ACC112 (cell line): ENCODE data around the gene RBM8A.

Experiments
- H2AFZ ChIP-seq: fragments of 200-600 bp; sonication (generic); one replicate; pipeline ENCODE4 v1.6.0; 2017; ENCODE audit warnings: antibody characterized with exemption, low read length; ENCODE audit not compliant: unreplicated experiment
- H3K27ac ChIP-seq: fragments of 200-600 bp; sonication (generic); 2 replicates; pipeline ENCODE4 v1.5.1; 2014; ENCODE audit warnings: low read depth, mild to moderate bottlenecking, antibody characterized with exemption, low read length, moderate library complexity
- H3K27me3 ChIP-seq: fragments of 200-600 bp; sonication (generic); 2 replicates; pipeline ENCODE4 v1.6.1; 2014; ENCODE audit warnings: mild to moderate bottlenecking, antibody characterized with exemption, low read length, moderate library complexity, mixed read lengths; ENCODE audit not compliant: insufficient read depth
- H3K36me3 ChIP-seq: fragments of 200-600 bp; sonication (generic); 2 replicates; pipeline ENCODE4 v1.6.1; 2016; ENCODE audit warnings: mild to moderate bottlenecking, antibody characterized with exemption, low read length, moderate library complexity, mixed read lengths; ENCODE audit not compliant: insufficient read depth
- H3K4me1 ChIP-seq: fragments of 200-600 bp; sonication (generic); one replicate; pipeline ENCODE4 v1.6.1; 2016; ENCODE audit warnings: low read length, mixed read lengths; ENCODE audit not compliant: insufficient read depth, unreplicated experiment, control insufficient read depth
- H3K4me3 ChIP-seq: fragments of 200-600 bp; sonication (generic); 2 replicates; pipeline ENCODE4 v1.5.1; 2014; ENCODE audit warnings: mild to moderate bottlenecking, low read depth, low read length
- H3K79me2 ChIP-seq: fragments of 200-600 bp; sonication (generic); one replicate; pipeline ENCODE4 v1.6.0; 2016; ENCODE audit warnings: low read length; ENCODE audit not compliant: control insufficient read depth, unreplicated experiment, insufficient read depth

The RBM8A gene

DNA sequence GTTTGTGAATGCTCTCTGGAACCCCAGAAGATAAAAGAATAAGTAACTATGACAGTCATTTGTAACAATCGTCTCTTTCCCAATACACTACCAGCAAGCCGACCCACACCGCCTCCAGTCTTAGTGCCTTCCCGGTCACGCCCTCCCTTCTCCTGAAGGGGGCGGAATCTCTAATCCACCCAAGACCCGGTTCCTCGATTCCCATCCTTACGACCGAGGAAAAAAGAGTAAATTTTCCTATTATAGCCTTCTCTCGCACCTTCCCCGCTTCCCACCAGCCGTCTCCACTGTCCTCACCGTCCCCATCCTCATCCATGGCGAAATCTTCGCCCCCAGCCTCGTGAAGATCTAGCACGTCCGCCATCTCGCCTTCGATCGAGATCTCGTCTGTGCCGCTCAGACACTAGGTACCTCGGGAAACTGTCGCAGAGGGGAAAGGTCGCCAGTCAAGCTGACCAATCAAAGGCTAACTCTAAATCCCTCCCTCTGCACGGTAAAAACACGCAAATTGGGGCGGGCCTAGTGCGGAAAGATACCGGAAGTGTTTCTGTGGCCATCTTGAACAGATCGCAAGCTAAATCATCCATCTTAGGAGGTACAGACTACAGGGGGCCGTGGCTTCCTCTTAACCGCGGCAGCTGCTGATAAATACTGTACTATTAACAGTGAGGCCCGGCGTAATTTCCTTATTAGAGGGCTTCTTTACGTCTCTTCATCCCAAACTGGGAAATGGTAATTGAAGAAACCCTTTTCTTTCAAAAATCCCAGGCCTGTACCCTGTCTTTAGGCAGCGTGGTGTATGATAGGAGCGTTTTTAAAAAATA is at the start of gene RBM8A:
TSS of gene RBM8A (minus strand) at position 422 of the 824 bp plus-strand sequence. CDS start at position 364, 58 bp downstream.
- peak within 1 kb of the TSS; percentile 73 for H2AFZ ChIP-seq

DNA sequence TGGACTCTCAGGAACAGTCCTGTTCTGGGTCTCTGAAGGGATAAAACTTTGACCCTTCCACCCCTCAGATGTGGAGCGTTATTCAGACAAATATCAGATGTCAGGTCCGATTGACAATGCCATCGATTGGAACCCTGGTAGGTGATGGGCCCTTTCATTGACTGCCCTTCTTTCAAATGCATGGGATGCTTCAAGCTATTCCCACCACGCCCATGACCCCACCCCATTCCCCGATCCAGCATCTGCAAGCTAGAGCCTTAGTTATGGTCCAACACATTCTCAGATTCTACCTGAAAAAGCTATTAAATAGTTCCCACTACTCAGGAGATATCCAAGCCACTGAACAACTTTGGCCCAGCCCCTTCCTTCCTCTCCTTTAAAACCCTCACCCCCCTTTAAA is 49.7 kb upstream of the RBM8A start:
- peaks cover 35% of the 10 kb centered on the region for H3K4me1 ChIP-seq
- no peak overlapping the region for H3K27ac ChIP-seq
- no peak overlapping the region for H3K4me3 ChIP-seq
- H2AFZ ChIP-seq = peak overlapping the region; percentile 69
- no peaks in the 10 kb centered on the region for H3K27me3 ChIP-seq
- no peaks in the 10 kb centered on the region for H3K79me2 ChIP-seq
- H3K36me3 ChIP-seq = no peaks in the 10 kb centered on the region

More for the DNA sequence above, at the start of gene RBM8A:
- Histone ChIP-seq H3K4me1 (peaks cover 7% of the 10 kb centered on the region), H3K27ac (peak within 1 kb of the TSS; percentile 88), H3K4me3 (peak within 1 kb of the TSS; percentile 88), H3K27me3 (no peaks in the 10 kb centered on the region), H3K79me2 (peaks cover 15% of the 10 kb centered on the region), H3K36me3 (peaks cover 13% of the 10 kb centered on the region)

GRCh38 chr1:145975216-145975615 is 47.9 kb upstream of the RBM8A start:
- Histone ChIP-seq H3K36me3 (no peaks in the 10 kb centered on the region), H3K4me3 (no peak overlapping the region), H3K4me1 (peaks cover 28% of the 10 kb centered on the region), H3K79me2 (no peaks in the 10 kb centered on the region), H2AFZ (no peak overlapping the region), H3K27me3 (no peaks in the 10 kb centered on the region), H3K27ac (no peak overlapping the region)

DNA sequence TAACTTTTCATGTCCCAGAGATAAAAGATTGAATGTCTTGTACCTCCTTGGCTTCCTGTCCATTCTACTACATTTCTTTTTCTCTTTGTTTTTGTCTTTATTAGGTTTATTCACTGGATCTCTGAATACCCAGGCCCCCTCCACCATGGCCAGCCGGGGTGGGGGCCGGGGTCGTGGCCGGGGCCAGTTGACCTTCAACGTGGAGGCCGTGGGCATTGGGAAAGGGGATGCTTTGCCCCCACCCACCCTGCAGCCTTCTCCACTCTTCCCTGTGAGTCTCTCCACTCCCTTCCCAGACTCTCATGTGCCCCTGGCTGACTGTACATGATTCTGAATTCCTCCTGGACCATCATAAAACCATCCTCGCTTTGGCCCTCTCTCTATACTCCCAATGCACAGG is 47.4 kb upstream of the RBM8A start:
- H2AFZ ChIP-seq = no peak overlapping the region
- peaks cover 23% of the 10 kb centered on the region for H3K4me1 ChIP-seq
- H3K27ac ChIP-seq = no peak overlapping the region
- H3K36me3 ChIP-seq = no peaks in the 10 kb centered on the region
- H3K27me3 ChIP-seq = no peaks in the 10 kb centered on the region
- no peaks in the 10 kb centered on the region for H3K79me2 ChIP-seq
- H3K4me3 ChIP-seq = no peak overlapping the region

- Histone ChIP-seq H2AFZ (no peak overlapping the region), H3K27ac (no peak overlapping the region), H3K4me1 (peaks cover 4% of the 10 kb centered on the region), H3K79me2 (no peaks in the 10 kb centered on the region), H3K27me3 (no peaks in the 10 kb centered on the region), H3K4me3 (no peak overlapping the region), H3K36me3 (peaks cover 4% of the 10 kb centered on the region; the same call in 1 of the 2 replicates)
Observed at GRCh38 chr1:145972580-145972979, 45.3 kb upstream of the RBM8A start.

- Histone ChIP-seq H3K36me3 (peaks cover 6% of the 10 kb centered on the region; the same call in 1 of the 2 replicates), H3K4me1 (peaks cover 21% of the 10 kb centered on the region), H3K79me2 (no peaks in the 10 kb centered on the region), H2AFZ (no peak overlapping the region), H3K4me3 (no peak overlapping the region), H3K27ac (no peak overlapping the region), H3K27me3 (no peaks in the 10 kb centered on the region)
Observed at GRCh38 chr1:145967288-145967687, 40.0 kb upstream of the RBM8A start.

DNA sequence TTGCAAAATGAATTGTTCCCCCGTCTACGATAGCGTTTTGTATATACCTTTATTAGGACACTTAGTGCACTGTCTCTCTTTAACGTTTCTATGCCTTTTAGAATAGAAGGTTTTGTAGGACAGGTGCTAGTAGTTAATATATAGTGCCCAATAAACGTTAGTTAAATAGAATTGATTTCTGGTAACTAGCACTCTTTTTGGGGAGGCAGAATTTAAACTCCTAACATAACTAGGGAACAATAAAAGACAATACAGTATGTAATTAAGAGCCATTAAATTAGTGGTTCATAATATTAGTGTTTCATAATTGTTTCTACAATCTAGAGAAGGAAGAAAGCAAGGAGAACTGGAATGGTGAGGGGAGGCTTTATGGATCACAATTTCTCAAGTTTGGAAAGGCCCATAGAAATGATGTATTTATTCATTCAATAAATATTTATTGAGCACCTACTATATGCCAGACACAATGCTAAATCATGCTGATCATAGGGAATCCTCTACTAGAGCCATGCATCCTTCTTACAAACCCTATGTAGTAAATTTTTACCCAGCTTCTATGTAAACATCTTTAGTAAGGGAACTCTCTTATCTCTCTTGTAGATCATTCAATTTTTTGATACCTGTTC is 37.9 kb upstream of the RBM8A start:
- H3K27ac ChIP-seq = no peak overlapping the region
- H3K36me3 ChIP-seq = peaks cover 6% of the 10 kb centered on the region; the same call in 1 of the 2 replicates
- H3K79me2 ChIP-seq = no peaks in the 10 kb centered on the region
- no peaks in the 10 kb centered on the region for H3K27me3 ChIP-seq
- peak overlapping the region; percentile 93 for H2AFZ ChIP-seq
- peak overlapping the region; percentile 84 for H3K4me3 ChIP-seq
- peaks cover 21% of the 10 kb centered on the region for H3K4me1 ChIP-seq

DNA sequence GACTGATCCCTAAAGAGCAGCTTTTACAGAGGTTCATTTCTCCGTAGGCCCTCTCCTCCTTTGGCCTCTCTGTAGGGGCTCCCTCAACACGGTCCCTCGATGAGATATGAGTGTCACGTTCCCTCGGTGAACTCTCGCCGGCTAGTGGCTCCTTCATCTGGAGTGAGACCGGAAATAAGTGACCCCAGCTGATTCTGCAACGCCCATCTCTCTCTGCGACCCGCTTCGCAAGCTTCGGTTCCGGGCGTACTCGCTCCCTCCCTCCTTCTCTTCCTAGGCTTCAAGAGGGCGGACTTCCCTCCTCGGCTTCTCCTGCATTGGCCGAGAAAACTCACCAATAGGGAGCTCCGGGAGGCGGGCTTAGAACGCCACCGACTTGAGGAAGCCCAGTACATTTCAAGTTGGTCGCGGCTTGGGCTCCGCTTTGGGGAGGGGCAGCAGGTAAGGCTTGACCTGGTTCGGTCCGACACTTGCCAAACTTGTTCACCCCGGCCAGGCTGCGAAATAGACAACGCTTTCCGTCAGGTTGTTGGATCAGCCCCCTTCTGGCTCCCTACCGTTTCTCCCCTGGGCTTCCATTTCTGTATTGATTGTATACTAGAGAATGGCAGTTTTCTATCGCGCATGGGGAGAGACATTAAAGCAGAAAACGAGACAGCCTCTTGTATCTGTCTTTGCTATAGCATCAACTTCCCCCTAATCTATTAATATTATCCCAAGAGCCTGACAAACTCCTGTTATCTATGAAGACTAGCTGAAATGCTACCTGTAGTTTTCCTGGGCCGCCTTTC is 37.2 kb upstream of the RBM8A start, which contains the start of the genes ANKRD34A and POLR3GL:
TSS of gene ANKRD34A (minus strand) at position 248 of the 791 bp plus-strand sequence. CDS start 2,816 bp downstream, outside the sequence.
TSS of gene POLR3GL (plus strand) at position 363 of the 791 bp plus-strand sequence. CDS start 10,176 bp downstream, outside the sequence.
- Histone ChIP-seq H3K4me3 (peak within 1 kb of the TSS; percentile 84), H3K27me3 (no peaks in the 10 kb centered on the region), H3K4me1 (peaks cover 21% of the 10 kb centered on the region), H3K36me3 (peaks cover 6% of the 10 kb centered on the region; the same call in 1 of the 2 replicates), H2AFZ (peak within 1 kb of the TSS; percentile 93), H3K27ac (peak within 1 kb of the TSS; percentile 67), H3K79me2 (no peaks in the 10 kb centered on the region)

DNA sequence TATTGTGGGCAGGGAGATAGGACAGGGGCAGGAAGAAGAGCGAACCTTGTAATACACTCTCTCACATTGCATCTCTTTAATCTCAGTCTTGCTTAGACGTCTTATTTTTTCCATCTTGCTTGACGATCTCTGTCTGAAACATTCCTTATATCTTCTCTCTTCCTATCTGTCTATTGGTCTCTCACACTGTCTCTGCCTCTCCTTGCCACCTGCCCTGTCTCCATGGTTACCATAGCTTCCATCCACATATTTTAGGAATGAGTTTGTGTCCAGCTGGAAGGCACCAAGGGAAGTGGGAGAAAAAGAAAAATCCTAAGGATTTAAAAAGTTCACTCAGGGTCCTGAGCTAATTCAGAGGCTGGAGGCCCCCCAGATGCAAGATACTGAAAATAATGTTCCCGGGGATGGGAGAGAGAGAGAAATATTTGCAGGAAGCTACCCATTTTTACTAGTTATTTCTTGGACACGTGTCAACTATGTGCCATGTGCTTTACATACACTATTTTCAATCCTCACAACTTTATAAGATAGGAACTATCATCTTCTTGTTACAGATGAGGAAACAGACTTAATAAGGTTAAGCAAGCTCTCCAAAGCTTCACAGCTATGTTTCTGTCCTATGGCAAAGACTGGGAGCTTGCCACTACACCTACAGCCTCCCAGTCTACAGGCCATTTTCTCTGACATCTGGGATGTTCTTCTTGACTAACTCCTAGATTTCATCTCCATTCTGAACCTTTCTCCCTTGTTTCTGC is 36.2 kb upstream of the RBM8A start:
- H3K27ac ChIP-seq = peak overlapping the region; percentile 67
- H2AFZ ChIP-seq = peak overlapping the region; percentile 85

More for the DNA sequence above, 36.2 kb upstream of the RBM8A start:
- Histone ChIP-seq H3K36me3 (peaks cover 6% of the 10 kb centered on the region; the same call in 1 of the 2 replicates), H3K4me3 (peak overlapping the region; percentile 84), H3K27me3 (no peaks in the 10 kb centered on the region), H3K4me1 (peaks cover 27% of the 10 kb centered on the region), H3K79me2 (no peaks in the 10 kb centered on the region)
